Cardiac muscle cell (in vitro differentiated cells and primary cell): ENCODE data around the gene CLEC18B. TPM values are rescaled to one million over a fixed set of nuclear protein-coding genes. Genes with fewer than 3 reads are reported as not detected.
"Not testable (repeated sequence)": the region's sequence is repeated elsewhere in the genome, so short reads cannot be mapped to it uniquely, and the experiment has no call there.

Experiments
- DNase-seq, 2 donors: peaks; one replicate each; pipeline versions ENCODE4 v3.0.0 to v3.0.0-alpha.2; 2010 to 2017; ENCODE audit warnings: low read depth in 1 of 2, low spot score in 1 of 2
- H3K27ac ChIP-seq: fragments of 200-600 bp; sonication (generic); 2 replicates; pipeline ENCODE4 v1.5.1; 2016
- H3K27me3 ChIP-seq: fragments of 200-600 bp; sonication (generic); 2 replicates; pipeline ENCODE4 v1.6.0; 2016; ENCODE audit warnings: control low read depth
- H3K36me3 ChIP-seq: fragments of 200-600 bp; sonication (generic); 2 replicates; pipeline ENCODE4 v1.5.1; 2016; ENCODE audit warnings: control low read depth
- H3K4me1 ChIP-seq: fragments of 200-600 bp; sonication (generic); 2 replicates; pipeline ENCODE4 v1.8.1; 2017; ENCODE audit warnings: low read depth, mild to moderate bottlenecking, mixed run types
- H3K4me3 ChIP-seq: fragments of 200-600 bp; sonication (generic); 2 replicates; pipeline ENCODE4 v1.5.1; 2016; ENCODE audit warnings: mild to moderate bottlenecking
- H3K9me3 ChIP-seq: fragments of 200-600 bp; sonication (generic); 2 replicates; pipeline ENCODE4 v1.5.1; 2017; ENCODE audit warnings: low read depth, mild to moderate bottlenecking, control low read depth
- polyA plus RNA-seq: library from polyadenylated mRNA; unstranded; fragments of >200 nt; fragmentation: Nextera tagmentation; extraction: Ambion mirVana; gene quantifications from 2 replicates; pipeline ENCODE4 v1.2.1, GENCODE V29; 2016
- total RNA-seq: library from RNA; depleted of rRNA; stranded (reverse); fragments of >200 nt; gene quantifications from 2 replicates; pipeline ENCODE4 v1.2.3, GENCODE V29; 2016
- TF ChIP-seq, protein P1 (sequence below): IDR thresholded peaks from 2 replicates; pipeline ENCODE4 v1.5.1; 2012; ENCODE audit warnings: low read depth, mild to moderate bottlenecking, low read length

Gene CLEC18B
- total and polyA plus RNA-seq, 2 experiments from 2014 or later, result 1.2 to 1.7 TPM

- DNase-seq, result no peak
- TF ChIP-seq, protein P1, sequence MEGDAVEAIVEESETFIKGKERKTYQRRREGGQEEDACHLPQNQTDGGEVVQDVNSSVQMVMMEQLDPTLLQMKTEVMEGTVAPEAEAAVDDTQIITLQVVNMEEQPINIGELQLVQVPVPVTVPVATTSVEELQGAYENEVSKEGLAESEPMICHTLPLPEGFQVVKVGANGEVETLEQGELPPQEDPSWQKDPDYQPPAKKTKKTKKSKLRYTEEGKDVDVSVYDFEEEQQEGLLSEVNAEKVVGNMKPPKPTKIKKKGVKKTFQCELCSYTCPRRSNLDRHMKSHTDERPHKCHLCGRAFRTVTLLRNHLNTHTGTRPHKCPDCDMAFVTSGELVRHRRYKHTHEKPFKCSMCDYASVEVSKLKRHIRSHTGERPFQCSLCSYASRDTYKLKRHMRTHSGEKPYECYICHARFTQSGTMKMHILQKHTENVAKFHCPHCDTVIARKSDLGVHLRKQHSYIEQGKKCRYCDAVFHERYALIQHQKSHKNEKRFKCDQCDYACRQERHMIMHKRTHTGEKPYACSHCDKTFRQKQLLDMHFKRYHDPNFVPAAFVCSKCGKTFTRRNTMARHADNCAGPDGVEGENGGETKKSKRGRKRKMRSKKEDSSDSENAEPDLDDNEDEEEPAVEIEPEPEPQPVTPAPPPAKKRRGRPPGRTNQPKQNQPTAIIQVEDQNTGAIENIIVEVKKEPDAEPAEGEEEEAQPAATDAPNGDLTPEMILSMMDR, result no peak
These were observed 48.9 kb downstream of the CLEC18B start for GRCh38 chr16:74372369-74372768.

DNA sequence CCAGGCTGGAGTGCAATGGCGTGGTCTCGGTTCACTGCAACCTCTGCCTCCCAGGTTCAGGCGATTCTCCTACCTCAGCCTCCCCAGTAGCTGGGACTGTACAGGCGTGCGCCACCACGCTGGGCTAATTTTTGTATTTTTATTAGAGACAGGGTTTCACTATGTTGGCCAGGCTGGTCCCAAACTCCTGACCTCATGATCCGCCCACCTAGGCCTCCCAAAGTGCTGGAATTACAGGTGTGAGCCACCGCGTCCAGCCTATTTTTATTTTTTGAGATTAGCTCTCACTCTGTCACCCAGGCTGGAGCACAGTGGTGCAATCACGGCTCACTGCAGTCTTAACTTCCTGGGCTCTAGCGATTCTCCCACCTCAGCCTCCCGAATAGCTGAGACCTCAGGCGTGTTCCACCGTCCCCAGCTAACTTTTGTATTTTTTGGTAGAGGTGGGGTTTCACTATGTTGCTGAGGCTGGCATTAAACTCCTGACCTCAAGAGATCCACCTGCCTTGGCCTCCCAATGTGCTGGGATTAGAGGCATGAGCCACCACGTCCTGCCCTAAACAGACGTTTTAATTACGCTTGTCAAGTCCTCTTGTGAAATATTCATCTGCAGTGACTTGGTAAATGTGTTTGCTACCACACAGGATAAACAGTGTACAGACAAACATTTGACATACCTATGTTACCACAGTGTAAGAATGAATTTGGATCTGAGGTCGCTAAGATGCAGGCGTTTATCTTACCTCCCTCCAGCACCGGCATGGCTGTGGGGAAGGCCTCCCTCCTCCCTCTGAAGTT is 50.7 kb downstream of the CLEC18B start:
- H3K4me3 ChIP-seq, H3K27ac ChIP-seq, H3K36me3 ChIP-seq, DNase-seq, H3K9me3 ChIP-seq, H3K4me1 ChIP-seq, H3K27me3 ChIP-seq: not testable (repeated sequence)

More at GRCh38 chr16:74372369-74372768, 48.9 kb downstream of the CLEC18B start:
- Histone ChIP-seq H3K4me1 (no peaks in the 10 kb centered on the region), H3K4me3 (no peak overlapping the region), H3K36me3 (no peaks in the 10 kb centered on the region), H3K27me3 (no peaks in the 10 kb centered on the region), H3K27ac (no peak overlapping the region), H3K9me3 (no peaks in the 10 kb centered on the region)

DNA sequence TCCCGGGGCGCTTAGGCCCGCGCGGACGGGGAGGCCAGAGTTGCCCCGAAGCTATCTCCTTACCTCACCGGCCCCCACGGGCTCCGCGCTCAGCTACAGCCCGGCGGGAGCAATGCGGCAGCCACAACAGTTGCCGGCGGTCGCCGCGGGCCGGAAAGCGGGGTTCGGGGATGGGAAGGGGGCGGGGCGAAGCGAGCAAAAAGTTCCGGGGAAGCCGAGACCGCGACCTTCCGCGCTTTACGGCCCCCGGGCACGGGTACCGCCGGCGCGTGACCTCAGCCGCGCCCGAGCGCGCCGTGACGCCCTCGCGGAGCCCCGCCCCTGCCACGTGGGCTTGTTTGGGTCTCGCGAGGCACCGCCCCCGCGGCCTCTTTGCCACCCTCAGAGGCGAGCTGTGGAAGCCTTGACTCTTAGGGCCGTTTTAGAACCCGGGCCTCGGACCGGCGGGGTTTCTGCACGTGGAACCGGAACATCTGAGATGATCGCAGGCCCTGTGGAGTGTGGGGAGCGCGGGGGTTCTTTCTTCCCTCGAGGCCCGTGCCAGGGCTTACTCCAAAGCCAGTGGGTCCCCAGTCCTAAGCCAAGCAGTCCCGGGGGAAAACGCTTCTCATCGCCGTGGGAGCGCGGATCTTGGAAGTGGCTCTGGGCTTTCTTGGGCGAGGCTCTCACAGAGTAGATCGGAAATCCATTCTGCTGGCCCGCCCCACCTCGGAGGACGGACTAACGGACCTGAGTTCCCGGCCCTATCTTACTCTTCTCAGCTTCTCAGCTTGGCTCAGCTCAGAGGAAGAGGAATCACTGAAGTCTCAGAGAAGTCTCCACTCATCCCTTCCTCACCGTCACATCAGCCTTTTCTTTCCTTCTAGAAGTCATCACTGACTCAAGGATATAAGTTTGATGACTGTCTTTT is 53.0 kb downstream of the CLEC18B start:
- H3K4me1 ChIP-seq, H3K36me3 ChIP-seq, H3K27me3 ChIP-seq, H3K9me3 ChIP-seq: not testable (repeated sequence)
- Histone ChIP-seq H3K27ac (peak overlapping the region; percentile 85), H3K4me3 (peak overlapping the region; percentile 71)
- DNase-seq, result peak; percentile 89 to 93

- not testable (repeated sequence) for H3K27me3 ChIP-seq, H3K9me3 ChIP-seq, H3K4me1 ChIP-seq, H3K36me3 ChIP-seq
- peak in 1 of 2 donors; percentile 36 for DNase-seq
- H3K27ac ChIP-seq, result peak overlapping the region; percentile 85
- H3K4me3 ChIP-seq, result peak overlapping the region; percentile 71
These were observed 53.7 kb downstream of the CLEC18B start for GRCh38 chr16:74367469-74368001.

GRCh38 chr16:74361646-74362610 is 59.4 kb downstream of the CLEC18B start:
- H3K9me3 ChIP-seq, H3K27ac ChIP-seq, H3K4me3 ChIP-seq, H3K36me3 ChIP-seq, H3K4me1 ChIP-seq, H3K27me3 ChIP-seq, DNase-seq: not testable (repeated sequence)

Other genes starting within 250 kb of the CLEC18B start
- gene PSMD7, start 124.7 kb downstream of the CLEC18B start, total RNA-seq, result 69.7 and 108 TPM in 2 replicates
- gene PSMD7, start 124.7 kb downstream of the CLEC18B start, polyA plus RNA-seq, result 154 and 177 TPM in 2 replicates
- gene NPIPB15, start 45.2 kb downstream of the CLEC18B start, total RNA-seq, result 2.0 and 3.2 TPM in 2 replicates
- gene NPIPB15, start 45.2 kb downstream of the CLEC18B start, polyA plus RNA-seq, result 2.0 and 5.1 TPM in 2 replicates
- gene GLG1, start 185.6 kb upstream of the CLEC18B start, total RNA-seq, result 136 and 167 TPM in 2 replicates
- gene GLG1, start 185.6 kb upstream of the CLEC18B start, polyA plus RNA-seq, result 140 and 183 TPM in 2 replicates
- gene RFWD3, start 245.4 kb upstream of the CLEC18B start, total RNA-seq, result 10.9 and 11.1 TPM in 2 replicates
- 8.2 and 12.4 TPM in 2 replicates for gene RFWD3, start 245.4 kb upstream of the CLEC18B start, polyA plus RNA-seq